ENCODE measurements around the gene CRYL1. TPM values are rescaled to one million over a fixed set of nuclear protein-coding genes. Genes with fewer than 3 reads are reported as not detected.

The CRYL1 gene
- polyA plus RNA-seq, 1 donor from 2014 or later: 10.6 TPM

- Histone ChIP-seq H3K9me2 (ENCODE audit: insufficient read depth, low read length) (no peaks in the 10 kb centered on the region), H3K36me3 (ENCODE audit: insufficient read depth, low read length) (no peaks in the 10 kb centered on the region), H3K9ac (ENCODE audit: low read length) (no peak overlapping the region), H3K27ac (ENCODE audit: low read length) (no peak overlapping the region), H3K79me2 (replicated peaks; ENCODE audit: insufficient read depth, low read length) (no peaks in the 10 kb centered on the region), H3K27me3 (ENCODE audit: insufficient read depth, low read depth, low read length) (no peaks in the 10 kb centered on the region), H4K20me1 (ENCODE audit: insufficient read depth) (no peaks in the 10 kb centered on the region), H3K9me3 (ENCODE audit: low read length) (no peaks in the 10 kb centered on the region), H3K4me2 (ENCODE audit: low read length) (no peak overlapping the region), H2AFZ (ENCODE audit: low read depth, low read length) (no peak overlapping the region), H3K4me3 (ENCODE audit: low read length) (no peak overlapping the region), H3F3A (ENCODE audit: insufficient read depth, low read length, poor library complexity, severe bottlenecking) (no peaks in the 10 kb centered on the region)
- TF ChIP-seq MXI1 (conservative IDR thresholded peaks at IDR 0.05; ENCODE audit: poor library complexity, severe bottlenecking) (no peak), POLR2AphosphoS5 (IDR thresholded peaks at IDR 0.05) (no peak), EZH2 (IDR thresholded peaks at IDR 0.05; ENCODE audit: borderline replicate concordance, insufficient read depth, low read length, poor library complexity, severe bottlenecking) (no peak), SMC3 (conservative IDR thresholded peaks at IDR 0.05; ENCODE audit: poor library complexity) (no peak), RAD21 (conservative IDR thresholded peaks at IDR 0.05) (no peak), TAF1 (IDR thresholded peaks at IDR 0.05; ENCODE audit: low read depth) (no peak), REST (IDR thresholded peaks at IDR 0.05; ENCODE audit: borderline replicate concordance) (no peak), EP300 (conservative IDR thresholded peaks at IDR 0.05; ENCODE audit: poor library complexity, severe bottlenecking) (no peak), CTCF (IDR thresholded peaks at IDR 0.05; ENCODE audit: poor library complexity, severe bottlenecking) (no peak)
Measured at GRCh38 chr13:20404488-20405222, 121.0 kb downstream of the CRYL1 start.

GRCh38 chr13:20403826-20404225, 121.8 kb downstream of the CRYL1 start:
- TF ChIP-seq CTCF (IDR thresholded peaks at IDR 0.05; ENCODE audit: poor library complexity, severe bottlenecking) (no peak), REST (IDR thresholded peaks at IDR 0.05; ENCODE audit: borderline replicate concordance) (no peak), POLR2AphosphoS5 (IDR thresholded peaks at IDR 0.05) (no peak), SMC3 (conservative IDR thresholded peaks at IDR 0.05; ENCODE audit: poor library complexity) (no peak), TAF1 (IDR thresholded peaks at IDR 0.05; ENCODE audit: low read depth) (no peak), MXI1 (conservative IDR thresholded peaks at IDR 0.05; ENCODE audit: poor library complexity, severe bottlenecking) (no peak), RAD21 (conservative IDR thresholded peaks at IDR 0.05) (no peak), EZH2 (IDR thresholded peaks at IDR 0.05; ENCODE audit: borderline replicate concordance, insufficient read depth, low read length, poor library complexity, severe bottlenecking) (no peak), EP300 (conservative IDR thresholded peaks at IDR 0.05; ENCODE audit: poor library complexity, severe bottlenecking) (no peak)
- no peaks in the 10 kb centered on the region for H3K9me2 ChIP-seq (ENCODE audit: insufficient read depth, low read length)
- no peaks in the 10 kb centered on the region for H3F3A ChIP-seq (ENCODE audit: insufficient read depth, low read length, poor library complexity, severe bottlenecking)
- H3K9me3 ChIP-seq (ENCODE audit: low read length): no peaks in the 10 kb centered on the region
- H3K27me3 ChIP-seq (ENCODE audit: insufficient read depth, low read depth, low read length): no peaks in the 10 kb centered on the region
- H2AFZ ChIP-seq (ENCODE audit: low read depth, low read length): no peak overlapping the region
- no peaks in the 10 kb centered on the region for H3K79me2 ChIP-seq (replicated peaks; ENCODE audit: insufficient read depth, low read length)
- no peaks in the 10 kb centered on the region for H3K36me3 ChIP-seq (ENCODE audit: insufficient read depth, low read length)
- no peak overlapping the region for H3K27ac ChIP-seq (ENCODE audit: low read length)
- no peaks in the 10 kb centered on the region for H4K20me1 ChIP-seq (ENCODE audit: insufficient read depth)
- H3K4me2 ChIP-seq (ENCODE audit: low read length): no peak overlapping the region
- H3K4me3 ChIP-seq (ENCODE audit: low read length): no peak overlapping the region
- no peak overlapping the region for H3K9ac ChIP-seq (ENCODE audit: low read length)

All from neural cell (in vitro differentiated cells).